ENCODE data around the gene MAFG.

GRCh38 chr17:81957691-81958432 lies 30.3 kb upstream of the MAFG start:
- TF ChIP-seq TCF12 (IDR thresholded peaks at IDR 0.05) (no peak), GATA2 (CRISPR knock-in tag; IDR thresholded peaks at IDR 0.05) (no peak), EP300 (IDR thresholded peaks at IDR 0.05; ENCODE audit: borderline replicate concordance in 1 of 2, low read depth in 1 of 2, low read length in 1 of 2) (no peak), CTCF (IDR thresholded peaks at IDR 0.05) (no peak), FOSL2 (IDR thresholded peaks at IDR 0.05; ENCODE audit: borderline replicate concordance, low read depth) (no peak)
